GM12892 (cell line): ENCODE data around the gene WWC2.

Experiments used
- POLR2A ChIP-seq: IDR thresholded peaks from 2 replicates; pipeline ENCODE4 v1.6.1; 2011; ENCODE audit warnings: low read depth, low read length, control low read depth
- POLR2AphosphoS5 ChIP-seq: IDR thresholded peaks from 2 replicates; pipeline ENCODE4 v1.6.1; 2011; ENCODE audit warnings: low read depth, low read length, control low read depth
- TAF1 ChIP-seq: IDR thresholded peaks from 2 replicates; pipeline ENCODE4 v1.6.1; 2011; ENCODE audit warnings: low read depth, mild to moderate bottlenecking, control low read depth, low read length, borderline replicate concordance

DNA sequence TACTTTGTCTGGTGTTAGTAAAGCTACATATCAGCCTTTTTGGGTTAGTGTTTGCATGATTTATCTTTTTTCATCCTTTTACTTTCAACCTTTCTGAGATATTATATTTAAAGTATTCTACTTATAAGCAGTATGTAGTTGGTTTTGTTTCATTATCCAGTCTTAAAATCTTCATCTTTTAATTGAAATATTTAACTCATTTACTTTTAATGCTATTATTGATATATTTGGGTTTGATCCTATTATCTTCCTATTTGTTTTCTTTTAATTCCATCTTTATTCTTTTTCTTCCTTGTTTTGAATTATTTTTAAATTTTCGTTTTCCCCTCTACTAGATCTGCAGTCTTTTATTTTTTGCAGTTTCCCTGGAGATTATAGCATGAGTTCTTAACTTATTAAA is 177.0 kb downstream of the WWC2 start:
- TF ChIP-seq POLR2AphosphoS5 (no peak), POLR2A (no peak), TAF1 (no peak)
